Activated T-cell treated with anti-CD3 and anti-CD28 coated beads, Interleukin-2, amount 50 U/mL, for 4 hours (primary cell): ENCODE results near the gene CGRRF1. TPM values are rescaled to one million over a fixed set of nuclear protein-coding genes. Genes with fewer than 3 reads are reported as not detected.

ENCODE experiments used
- total RNA-seq, 3 donors: library from RNA; stranded (reverse); gene quantifications; one replicate each; pipeline ENCODE4 v1.2.1, GENCODE V29; 2021

The CGRRF1 gene
- total RNA-seq, 3 donors from 2014 or later, result 9.4 to 11.8 (median 9.9) TPM

Other genes with a start within 250 kb of the CGRRF1 start
- gene CDKN3, start 112.9 kb upstream of the CGRRF1 start, total RNA-seq, result 10 to 100 TPM in 1 of 3 donors, 1 to 10 TPM in 2; 9.0 to 10.5 (median 9.8) TPM
- 10 to 100 TPM; 77.4 to 87.8 (median 81.6) TPM for gene CNIH1, start 68.5 kb upstream of the CGRRF1 start, total RNA-seq
- 10 to 100 TPM; 62.4 to 70.6 (median 67.8) TPM for gene GMFB, start 20.9 kb upstream of the CGRRF1 start, total RNA-seq
- gene SAMD4A, start 57.2 kb downstream of the CGRRF1 start, total RNA-seq, result 1 to 10 TPM; 5.4 to 8.1 (median 7.6) TPM